D721Med (cell line): ENCODE data around the gene ANO1.

Experiments
- DNase-seq: peaks from one replicate; pipeline ENCODE4 v3.0.0; 2011; ENCODE audit warnings: low spot score; ENCODE audit not compliant: insufficient read length
- FAIRE-seq: peaks from 2 replicates; lab custom pipeline; 2011; peaks lifted over from hg19 to GRCh38; lab: Jason Lieb, UNC
- CTCF ChIP-seq: IDR thresholded peaks from 2 replicates; pipeline ENCODE4 v1.5.1; 2012; ENCODE audit warnings: mild to moderate bottlenecking, control low read depth; ENCODE audit not compliant: insufficient read depth; ENCODE audit errors: missing control alignments

ANO1 gene

DNA sequence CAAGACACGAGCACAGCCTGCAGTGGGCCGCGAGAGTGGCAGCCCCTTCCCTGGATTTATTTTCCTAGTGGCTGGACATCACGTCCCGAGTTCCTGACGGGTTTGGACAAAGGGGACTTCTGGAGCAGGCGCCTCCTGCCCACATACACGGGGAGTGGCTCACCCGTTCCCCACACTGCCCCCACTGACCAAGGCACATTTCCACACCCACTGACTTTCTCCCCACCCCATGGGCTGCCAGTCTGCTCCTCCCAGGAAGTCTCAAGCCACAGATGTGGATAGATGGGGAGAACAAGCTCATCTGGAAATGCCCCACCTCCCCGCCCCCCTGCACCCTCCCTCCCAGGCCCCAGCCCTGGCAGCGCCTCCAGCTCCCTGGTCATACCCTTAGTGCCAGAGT is 91.0 kb downstream of the ANO1 start:
- TF ChIP-seq CTCF, result no peak
- no peak for FAIRE-seq
- no peak for DNase-seq

DNA sequence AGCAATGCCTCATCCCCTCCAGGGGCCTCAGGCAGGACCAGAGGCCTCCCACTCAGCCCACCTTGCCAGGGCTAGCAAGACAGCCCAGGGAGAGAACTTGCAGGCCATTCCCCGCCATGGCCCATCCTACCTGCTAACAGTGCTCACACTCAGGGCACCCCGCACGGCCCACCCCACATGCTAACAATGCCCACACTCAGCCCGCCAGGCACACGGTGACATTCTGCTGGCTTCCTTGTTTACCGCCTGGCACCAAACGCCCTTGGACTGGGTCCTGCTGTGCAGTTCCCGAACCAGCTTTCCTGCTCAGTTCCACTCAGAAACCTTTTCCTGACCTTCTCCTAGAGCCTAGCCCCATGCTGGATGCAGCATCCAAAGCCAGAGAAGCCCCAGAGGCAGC is 91.5 kb downstream of the ANO1 start:
- TF ChIP-seq CTCF, result no peak
- FAIRE-seq, result no peak
- DNase-seq, result no peak

- FAIRE-seq, result no peak
- TF ChIP-seq CTCF, result no peak
- DNase-seq, result no peak
Measured at GRCh38 chr11:70170596-70171210, 92.6 kb downstream of the ANO1 start.

GRCh38 chr11:70173018-70173417 is 94.9 kb downstream of the ANO1 start:
- FAIRE-seq, result no peak
- DNase-seq, result no peak
- TF ChIP-seq CTCF, result no peak

- no peak for DNase-seq
- TF ChIP-seq CTCF, result no peak
- FAIRE-seq, result no peak
Measured at GRCh38 chr11:70174547-70175235, 96.6 kb downstream of the ANO1 start.

- no peak for DNase-seq
- no peak for FAIRE-seq
- no peak for TF ChIP-seq CTCF
Measured at GRCh38 chr11:70175236-70175698, 97.2 kb downstream of the ANO1 start.
